NT2/D1 (cell line): Measurements from ENCODE around the gene GOLGA3.

Experiments
- SUZ12 ChIP-seq: IDR thresholded peaks from 2 replicates; pipeline ENCODE4 v1.6.1; 2011; ENCODE audit not compliant: insufficient read length, insufficient read depth; ENCODE audit errors: extremely low read depth
- ZNF274 ChIP-seq: IDR thresholded peaks from 2 replicates; pipeline ENCODE4 v1.6.1; 2011; ENCODE audit warnings: mild to moderate bottlenecking, low read depth, low read length

DNA sequence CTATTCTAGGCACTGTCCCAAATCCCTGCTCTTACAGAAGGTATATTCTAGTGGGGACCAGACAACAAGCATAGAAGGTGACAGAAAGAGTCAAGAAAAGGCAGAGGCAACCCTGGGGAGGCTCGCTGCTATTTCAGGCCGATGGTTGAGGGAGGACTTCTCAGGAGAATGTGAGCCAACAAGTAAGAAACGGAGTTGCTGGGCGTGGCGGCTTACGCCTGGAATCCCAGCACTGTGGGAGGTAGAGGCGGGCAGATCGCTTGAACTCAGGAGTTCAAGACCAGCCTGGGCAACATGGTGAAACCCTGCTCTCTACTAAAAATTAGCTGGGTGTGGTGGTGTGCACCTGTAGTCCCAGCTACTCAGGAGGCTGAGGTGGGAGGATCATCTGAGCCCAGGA lies 4.7 kb upstream of the GOLGA3 start:
- TF ChIP-seq ZNF274 (no peak), SUZ12 (no peak)
